ENCODE data around the gene PRAME.

- TF ChIP-seq, protein P1, sequence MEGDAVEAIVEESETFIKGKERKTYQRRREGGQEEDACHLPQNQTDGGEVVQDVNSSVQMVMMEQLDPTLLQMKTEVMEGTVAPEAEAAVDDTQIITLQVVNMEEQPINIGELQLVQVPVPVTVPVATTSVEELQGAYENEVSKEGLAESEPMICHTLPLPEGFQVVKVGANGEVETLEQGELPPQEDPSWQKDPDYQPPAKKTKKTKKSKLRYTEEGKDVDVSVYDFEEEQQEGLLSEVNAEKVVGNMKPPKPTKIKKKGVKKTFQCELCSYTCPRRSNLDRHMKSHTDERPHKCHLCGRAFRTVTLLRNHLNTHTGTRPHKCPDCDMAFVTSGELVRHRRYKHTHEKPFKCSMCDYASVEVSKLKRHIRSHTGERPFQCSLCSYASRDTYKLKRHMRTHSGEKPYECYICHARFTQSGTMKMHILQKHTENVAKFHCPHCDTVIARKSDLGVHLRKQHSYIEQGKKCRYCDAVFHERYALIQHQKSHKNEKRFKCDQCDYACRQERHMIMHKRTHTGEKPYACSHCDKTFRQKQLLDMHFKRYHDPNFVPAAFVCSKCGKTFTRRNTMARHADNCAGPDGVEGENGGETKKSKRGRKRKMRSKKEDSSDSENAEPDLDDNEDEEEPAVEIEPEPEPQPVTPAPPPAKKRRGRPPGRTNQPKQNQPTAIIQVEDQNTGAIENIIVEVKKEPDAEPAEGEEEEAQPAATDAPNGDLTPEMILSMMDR (IDR thresholded peaks at IDR 0.05), result no peak
- TF ChIP-seq EP300 (IDR thresholded peaks at IDR 0.05) (no peak), POLR2AphosphoS5 (IDR thresholded peaks at IDR 0.05) (no peak)
Measured at GRCh38 chr22:22547692-22548300, 11.3 kb downstream of the PRAME start.

Data from gastroesophageal sphincter (tissue), 3 donors.